PC-3 (cell line): ENCODE data around the gene TOR1B. TPM values are rescaled to one million over a fixed set of nuclear protein-coding genes. Genes with fewer than 3 reads are reported as not detected.
A peak's percentile ranks its signal among the peaks of the same experiment; 100 is the strongest.

Experiments
- ATAC-seq: fragments of 200-7000 bp; cut with Tn5 transposase; 2 replicates; pipeline ENCODE4 v1.9.1; 2020; ENCODE audit warnings: mild to moderate bottlenecking, moderate library complexity
- BruUV-seq: library from RNA; stranded (reverse); fragments of 400-500 nt; replicated peaks from 2 replicates; lab custom pipeline; 2021; lab: Mats Ljungman, UMichigan
- CTCF ChIA-PET: fragments of 300-600 bp; sonication (Branson Sonifier 250); formaldehyde crosslinking; loops from one replicate; lab custom pipeline; 2022; ENCODE audit warnings: antibody characterized with exemption; lab: Charles Lee
- POLR2A ChIA-PET: fragments of 300-600 bp; sonication (Branson Sonifier 250); formaldehyde crosslinking; loops from one replicate; lab custom pipeline; 2022; ENCODE audit warnings: antibody characterized with exemption; ENCODE audit not compliant: unreplicated experiment; lab: Charles Lee
- DNase-seq: peaks from one replicate; pipeline ENCODE4 v3.0.0-alpha.2; 2015
- H2AFZ ChIP-seq: fragments of 300-600 bp; sonication (generic); 2 replicates; pipeline ENCODE4 v1.6.0; 2016; ENCODE audit warnings: antibody characterized with exemption, low read length
- H3F3A ChIP-seq: fragments of 300-600 bp; sonication (generic); one replicate; pipeline ENCODE4 v1.6.0; 2017; ENCODE audit warnings: antibody characterized with exemption, low read length, control low read depth, mild to moderate bottlenecking; ENCODE audit not compliant: unreplicated experiment
- H3K27ac ChIP-seq: fragments of 300-600 bp; sonication (generic); 2 replicates; pipeline ENCODE4 v1.5.1; 2016; ENCODE audit warnings: mild to moderate bottlenecking, low read length
- H3K27me3 ChIP-seq: fragments of 300-600 bp; sonication (generic); 2 replicates; pipeline ENCODE4 v1.6.1; 2016; ENCODE audit warnings: low read length, mixed read lengths
- H3K36me3 ChIP-seq: fragments of 300-600 bp; sonication (generic); 2 replicates; pipeline ENCODE4 v1.6.1; 2016; ENCODE audit warnings: low read depth, mixed run types, low read length, mixed read lengths
- H3K4me1 ChIP-seq: fragments of 300-600 bp; sonication (generic); 2 replicates; pipeline ENCODE4 v1.5.1; 2016; ENCODE audit warnings: low read length; ENCODE audit not compliant: insufficient read depth
- H3K4me2 ChIP-seq: fragments of 300-600 bp; sonication (generic); 2 replicates; pipeline ENCODE4 v1.6.0; 2016; ENCODE audit warnings: low read length
- H3K4me3 ChIP-seq: fragments of 300-600 bp; sonication (generic); 2 replicates; pipeline ENCODE4 v1.5.1; 2016; ENCODE audit warnings: mild to moderate bottlenecking, low read length, mixed read lengths
- H3K79me2 ChIP-seq: fragments of 300-600 bp; sonication (generic); 2 replicates; pipeline ENCODE4 v1.6.1; 2017; ENCODE audit warnings: low read length, mixed read lengths
- H3K9ac ChIP-seq: fragments of 300-600 bp; sonication (generic); 2 replicates; pipeline ENCODE4 v1.6.0; 2016; ENCODE audit warnings: mild to moderate bottlenecking, low read length
- H3K9me2 ChIP-seq: fragments of 300-600 bp; sonication (generic); replicated peaks from 2 replicates; pipeline ENCODE4 v1.6.1; 2016; ENCODE audit warnings: mixed run types, low read length, mixed read lengths
- H3K9me3 ChIP-seq: fragments of 300-600 bp; sonication (generic); 2 replicates; pipeline ENCODE4 v1.6.1; 2016; ENCODE audit warnings: low read length, mixed read lengths
- H4K20me1 ChIP-seq: fragments of 300-600 bp; sonication (generic); 2 replicates; pipeline ENCODE4 v1.6.1; 2016; ENCODE audit warnings: low read length, mixed read lengths
- CTCF ChIP-seq: fragments of 300-600 bp; sonication (generic); conservative IDR thresholded peaks from 2 replicates; pipeline ENCODE4 v1.5.1; 2017; ENCODE audit warnings: antibody characterized with exemption, low read depth, mild to moderate bottlenecking, low read length
- EZH2 ChIP-seq: fragments of 300-600 bp; sonication (generic); IDR thresholded peaks from one replicate; pipeline ENCODE4 v1.6.1; 2017; ENCODE audit warnings: antibody characterized with exemption, mild to moderate bottlenecking, low read length; ENCODE audit not compliant: unreplicated experiment
- EZH2phosphoT487 ChIP-seq: fragments of 300-600 bp; sonication (generic); IDR thresholded peaks from 2 replicates; pipeline ENCODE4 v1.6.1; 2018; ENCODE audit warnings: mild to moderate bottlenecking, antibody characterized with exemption, low read length, borderline replicate concordance
- intact Hi-C: fragments of 100-400 bp; cut with micrococcal nuclease; formaldehyde crosslinking; loops from 2 replicates; pipeline ENCODE4 v1.9.0; 2023
- total RNA-seq: library from RNA; depleted of rRNA; stranded (reverse); fragments of >200 nt; gene quantifications from 2 replicates; pipeline ENCODE4 v1.2.3, GENCODE V29; 2014

Gene TOR1B
- total RNA-seq, 1 experiment from 2014 or later, result 12.8 TPM

- intact Hi-C loops, result no loop called here
- H3K4me1 ChIP-seq, result peaks cover 33% of the 10 kb centered on the region
- POLR2A ChIA-PET, result interaction anchor here (0.6 kb wide), 1 partner anchor 799 kb away, joined by 6 read pairs; the partner anchor contains the start of gene MIGA2
- H3K79me2 ChIP-seq, result peaks cover 50% of the 10 kb centered on the region
- H4K20me1 ChIP-seq, result no peaks in the 10 kb centered on the region
- BruUV-seq, result no TSS peak
- H3K4me2 ChIP-seq, result peak within 1 kb of the TSS; percentile 97
- no peak within 1 kb of the TSS for H3K27ac ChIP-seq
- H3K36me3 ChIP-seq, result 0 out of 2 replicates have a peak, but pooled peaks cover 4% of the 10 kb centered on the region
- H2AFZ ChIP-seq, result peak within 1 kb of the TSS; percentile 75
- TF ChIP-seq EZH2 (no peak), EZH2phosphoT487 (no peak), CTCF (no peak)
- H3F3A ChIP-seq, result no peaks in the 10 kb centered on the region
- H3K27me3 ChIP-seq, result no peaks in the 10 kb centered on the region
- H3K9me2 ChIP-seq, result no peaks in the 10 kb centered on the region
- CTCF ChIA-PET, result no interaction called here
- DNase-seq (peak; percentile 95), ATAC-seq (peak; percentile 82)
- no peaks in the 10 kb centered on the region for H3K9me3 ChIP-seq
- H3K9ac ChIP-seq, result peak within 1 kb of the TSS; percentile 86
- H3K4me3 ChIP-seq, result peak within 1 kb of the TSS; percentile 82
These were observed 32.3 kb downstream of the TOR1B start, which contains the start of the genes C9orf78 and USP20 for GRCh38 chr9:129835128-129835859. C9orf78 (minus strand) TSS chr9:129835275; CDS start chr9:129835221, 54 bp downstream. USP20 (plus strand) TSS chr9:129835458; CDS start chr9:129852556, 17,098 bp downstream.

- ChIA-PET POLR2A (interaction anchor here (0.6 kb wide), 1 partner anchor 799 kb away, joined by 6 read pairs; the partner anchor contains the start of gene MIGA2), CTCF (no interaction called here)
- no peaks in the 10 kb centered on the region for H3K9me2 ChIP-seq
- no peaks in the 10 kb centered on the region for H3K9me3 ChIP-seq
- H3F3A ChIP-seq, result no peaks in the 10 kb centered on the region
- peaks cover 33% of the 10 kb centered on the region for H3K4me1 ChIP-seq
- H3K4me3 ChIP-seq, result peak overlapping the region; percentile 82
- H3K36me3 ChIP-seq, result 0 out of 2 replicates have a peak, but pooled peaks cover 4% of the 10 kb centered on the region
- no peaks in the 10 kb centered on the region for H4K20me1 ChIP-seq
- H3K4me2 ChIP-seq, result peak overlapping the region; percentile 97
- TSS peak; percentile 61 for BruUV-seq
- no peaks in the 10 kb centered on the region for H3K27me3 ChIP-seq
- H3K27ac ChIP-seq, result no peak overlapping the region
- TF ChIP-seq EZH2phosphoT487 (no peak), EZH2 (no peak), CTCF (no peak)
- peak; percentile 14 for DNase-seq
- peak overlapping the region; percentile 86 for H3K9ac ChIP-seq
- H2AFZ ChIP-seq, result peak overlapping the region; percentile 75
- ATAC-seq, result 0 out of 2 replicates have a peak, but pooled peaks have one; percentile 1
- intact Hi-C loops, result no loop called here
- H3K79me2 ChIP-seq, result peaks cover 50% of the 10 kb centered on the region
These were observed 32.9 kb downstream of the TOR1B start for GRCh38 chr9:129835860-129836223.
